KBM-7 (cell line): Measurements from ENCODE around the gene NCBP2L.
A peak's percentile ranks its signal among the peaks of the same experiment; 100 is the strongest.

Experiments
- DNase-seq: peaks from one replicate; pipeline ENCODE4 v3.0.0-alpha.2; 2015
- in situ Hi-C: fragments of 300-500 bp; cut with MboI; formaldehyde crosslinking; loops from 2 replicates; pipeline ENCODE4 v1.14.3; 2020; ENCODE audit warnings: low sequenced_read_pairs, low pct_unique_long_range_greater_than_20kb, mixed read lengths

The NCBP2L gene

GRCh38 chrX:107750263-107750662, 27.3 kb upstream of the NCBP2L start:
- in situ Hi-C loops = no loop called here
- DNase-seq = no peak

- DNase-seq = no peak
- in situ Hi-C loops = no loop called here
Measured at GRCh38 chrX:107750861-107751445, 26.6 kb upstream of the NCBP2L start.

- DNase-seq = no peak
- in situ Hi-C loops = no loop called here
Measured at GRCh38 chrX:107752043-107752442, 25.5 kb upstream of the NCBP2L start.

GRCh38 chrX:107752714-107753113, 24.8 kb upstream of the NCBP2L start:
- DNase-seq = no peak

GRCh38 chrX:107753187-107753586, 24.3 kb upstream of the NCBP2L start:
- in situ Hi-C loops = no loop called here
- peak; percentile 45 for DNase-seq

More at GRCh38 chrX:107752714-107753113, 24.8 kb upstream of the NCBP2L start:
- in situ Hi-C loops = no loop called here

GRCh38 chrX:107755721-107756120, 21.8 kb upstream of the NCBP2L start:
- in situ Hi-C loops = no loop called here
- no peak for DNase-seq

- DNase-seq = no peak
- in situ Hi-C loops = no loop called here
Measured at GRCh38 chrX:107758231-107758766, 19.2 kb upstream of the NCBP2L start.

GRCh38 chrX:107760304-107761077, 17.0 kb upstream of the NCBP2L start:
- in situ Hi-C loops = no loop called here
- no peak for DNase-seq

- in situ Hi-C loops = no loop called here
- no peak for DNase-seq
Measured at GRCh38 chrX:107763647-107764046, 13.9 kb upstream of the NCBP2L start.

GRCh38 chrX:107764845-107765608, 12.5 kb upstream of the NCBP2L start:
- in situ Hi-C loops = no loop called here
- DNase-seq = no peak

- in situ Hi-C loops = no loop called here
- DNase-seq = no peak
Measured at GRCh38 chrX:107766470-107767150, 10.9 kb upstream of the NCBP2L start.

GRCh38 chrX:107768051-107768450, 9.5 kb upstream of the NCBP2L start:
- in situ Hi-C loops = no loop called here
- no peak for DNase-seq

GRCh38 chrX:107769581-107770317, 7.8 kb upstream of the NCBP2L start:
- DNase-seq = no peak
- in situ Hi-C loops = no loop called here

GRCh38 chrX:107773206-107773605, 4.3 kb upstream of the NCBP2L start:
- DNase-seq = no peak

GRCh38 chrX:107773906-107774435, 3.6 kb upstream of the NCBP2L start:
- in situ Hi-C loops = no loop called here
- no peak for DNase-seq

More at GRCh38 chrX:107773206-107773605, 4.3 kb upstream of the NCBP2L start:
- in situ Hi-C loops = no loop called here

GRCh38 chrX:107775000-107775733, 2.4 kb upstream of the NCBP2L start:
- in situ Hi-C loops = no loop called here

GRCh38 chrX:107775734-107776511, 1.6 kb upstream of the NCBP2L start, which contains the start of gene TSC22D3:
TSC22D3 (minus strand) TSS chrX:107775787; CDS start chrX:107775419, 368 bp downstream.
- in situ Hi-C loops = no loop called here
- peak; percentile 89 for DNase-seq

More at GRCh38 chrX:107775000-107775733, 2.4 kb upstream of the NCBP2L start:
- no peak for DNase-seq
